K562 (cell line): ENCODE data around the gene JAKMIP1.

Experiments used
- KLF16 ChIP-seq: IDR thresholded peaks from 2 replicates; pipeline ENCODE4 v1.6.1; 2016; ENCODE audit warnings: antibody characterized with exemption
- NFYB ChIP-seq: IDR thresholded peaks from 2 replicates; pipeline ENCODE4 v1.6.1; 2011; ENCODE audit warnings: mild to moderate bottlenecking, moderate library complexity; ENCODE audit not compliant: insufficient read length; ENCODE audit errors: extremely low read depth
- PML ChIP-seq: IDR thresholded peaks from 2 replicates; pipeline ENCODE4 v1.6.1; 2012; ENCODE audit warnings: low read length, inconsistent platforms
- POLR2A ChIP-seq: fragments of 450-650 bp; conservative IDR thresholded peaks from 2 replicates; pipeline ENCODE4 v1.6.1; 2016
- ZFP36 ChIP-seq: fragments of 150-350 bp; IDR thresholded peaks from 2 replicates; pipeline ENCODE4 v1.6.1; 2018; ENCODE audit warnings: low read length, low read depth; ENCODE audit not compliant: partially characterized antibody
- ZNF436 ChIP-seq: fragments of 250-450, 450-650 bp; sonication (Bioruptor Pico); formaldehyde crosslinking; IDR thresholded peaks from 2 replicates; pipeline ENCODE4 v1.7.0; 2020; ENCODE audit warnings: mild to moderate bottlenecking
- TF ChIP-seq, protein P1 (sequence below): fragments of 250-450 bp; sonication (Bioruptor Pico); IDR thresholded peaks from 2 replicates; pipeline ENCODE4 v1.5.0; 2021; ENCODE audit warnings: mild to moderate bottlenecking, borderline replicate concordance

DNA sequence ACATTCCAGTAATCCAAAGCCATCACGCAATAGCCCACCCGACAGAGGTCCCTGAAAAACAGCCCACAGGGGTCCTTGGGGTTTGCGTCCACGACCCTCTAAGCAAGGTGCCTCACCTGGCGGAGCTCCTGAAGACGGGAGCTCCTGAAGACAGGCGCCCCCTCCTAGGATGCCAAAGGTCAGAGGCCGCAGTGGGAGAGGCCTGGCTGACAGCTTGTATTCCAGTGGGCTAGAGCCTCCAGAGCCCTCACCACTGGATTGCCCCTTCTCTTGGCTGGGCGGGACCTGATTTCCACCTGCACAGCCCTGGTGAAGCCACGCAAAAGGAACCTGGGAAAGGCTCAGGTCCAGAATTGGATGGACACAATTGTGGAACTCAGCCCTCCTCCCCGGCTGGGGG lies 39.6 kb upstream of the JAKMIP1 start:
- TF ChIP-seq POLR2A (no peak), PML (no peak), KLF16 (no peak), ZNF436 (CRISPR knock-in tag) (no peak), NFYB (no peak), ZFP36 (no peak)
- TF ChIP-seq, protein P1, sequence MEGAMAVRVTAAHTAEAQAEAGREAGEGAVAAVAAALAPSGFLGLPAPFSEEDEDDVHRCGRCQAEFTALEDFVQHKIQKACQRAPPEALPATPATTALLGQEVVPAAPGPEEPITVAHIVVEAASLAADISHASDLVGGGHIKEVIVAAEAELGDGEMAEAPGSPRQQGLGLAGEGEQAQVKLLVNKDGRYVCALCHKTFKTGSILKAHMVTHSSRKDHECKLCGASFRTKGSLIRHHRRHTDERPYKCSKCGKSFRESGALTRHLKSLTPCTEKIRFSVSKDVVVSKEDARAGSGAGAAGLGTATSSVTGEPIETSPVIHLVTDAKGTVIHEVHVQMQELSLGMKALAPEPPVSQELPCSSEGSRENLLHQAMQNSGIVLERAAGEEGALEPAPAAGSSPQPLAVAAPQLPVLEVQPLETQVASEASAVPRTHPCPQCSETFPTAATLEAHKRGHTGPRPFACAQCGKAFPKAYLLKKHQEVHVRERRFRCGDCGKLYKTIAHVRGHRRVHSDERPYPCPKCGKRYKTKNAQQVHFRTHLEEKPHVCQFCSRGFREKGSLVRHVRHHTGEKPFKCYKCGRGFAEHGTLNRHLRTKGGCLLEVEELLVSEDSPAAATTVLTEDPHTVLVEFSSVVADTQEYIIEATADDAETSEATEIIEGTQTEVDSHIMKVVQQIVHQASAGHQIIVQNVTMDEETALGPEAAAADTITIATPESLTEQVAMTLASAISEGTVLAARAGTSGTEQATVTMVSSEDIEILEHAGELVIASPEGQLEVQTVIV (CRISPR knock-in tag) = no peak
